ENCODE measurements around the gene UBD. TPM values are rescaled to one million over a fixed set of nuclear protein-coding genes. Genes with fewer than 3 reads are reported as not detected.

The UBD gene
- total RNA-seq, 1 donor from 2014 or later: 0.47 TPM

DNA sequence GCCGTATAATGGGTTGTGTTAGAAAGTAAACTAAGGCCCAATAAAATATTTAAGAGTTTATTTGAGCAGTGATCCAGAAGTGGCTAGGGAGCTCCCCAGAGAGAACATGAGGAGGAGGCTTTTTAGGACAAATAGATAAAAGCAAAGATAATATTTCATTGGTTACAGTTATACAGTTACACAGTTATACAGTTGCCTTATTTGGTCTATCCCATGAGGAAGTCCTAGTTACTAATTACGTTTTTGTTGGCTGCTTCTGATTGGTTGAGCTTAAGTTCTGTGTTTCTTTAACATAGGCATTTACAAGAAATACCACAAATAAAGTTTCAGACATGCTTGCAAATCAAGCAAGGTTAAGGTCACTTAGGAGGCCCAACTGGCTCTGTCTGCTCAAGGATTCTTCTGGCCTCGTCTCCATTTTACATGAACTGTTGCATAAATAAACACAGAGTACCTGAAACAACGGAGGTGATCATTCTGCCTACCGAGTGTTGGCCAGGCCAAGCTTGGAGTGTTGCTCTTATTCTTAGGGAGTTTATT lies 7.0 kb downstream of the UBD start:
- peaks cover 8% of the 10 kb centered on the region for H3K4me1 Mint-ChIP-seq
- peaks cover 100% of the 10 kb centered on the region for H3K27me3 Mint-ChIP-seq (ENCODE audit: low read depth)
- no peaks in the 10 kb centered on the region for H3K36me3 Mint-ChIP-seq
- no peak for DNase-seq (ENCODE audit: low spot score in 2 of 2, unreplicated experiment in 2 of 2)
- H3K9me3 Mint-ChIP-seq: no peaks in the 10 kb centered on the region
- TF ChIP-seq CTCF (IDR thresholded peaks at IDR 0.05; ENCODE audit: unreplicated experiment): no peak
- no peak overlapping the region for H3K4me3 Mint-ChIP-seq
- H3K27ac Mint-ChIP-seq: no peak overlapping the region

GRCh38 chr6:29547573-29547972 lies 12.0 kb downstream of the UBD start:
- H3K36me3 Mint-ChIP-seq: no peaks in the 10 kb centered on the region
- no peak overlapping the region for H3K27ac Mint-ChIP-seq
- DNase-seq (ENCODE audit: low spot score in 2 of 2, unreplicated experiment in 2 of 2): no peak
- peaks cover 3% of the 10 kb centered on the region for H3K9me3 Mint-ChIP-seq
- no peak for TF ChIP-seq CTCF (IDR thresholded peaks at IDR 0.05; ENCODE audit: unreplicated experiment)
- no peak overlapping the region for H3K4me3 Mint-ChIP-seq
- peaks cover 82% of the 10 kb centered on the region for H3K27me3 Mint-ChIP-seq (ENCODE audit: low read depth)
- H3K4me1 Mint-ChIP-seq: no peaks in the 10 kb centered on the region

DNA sequence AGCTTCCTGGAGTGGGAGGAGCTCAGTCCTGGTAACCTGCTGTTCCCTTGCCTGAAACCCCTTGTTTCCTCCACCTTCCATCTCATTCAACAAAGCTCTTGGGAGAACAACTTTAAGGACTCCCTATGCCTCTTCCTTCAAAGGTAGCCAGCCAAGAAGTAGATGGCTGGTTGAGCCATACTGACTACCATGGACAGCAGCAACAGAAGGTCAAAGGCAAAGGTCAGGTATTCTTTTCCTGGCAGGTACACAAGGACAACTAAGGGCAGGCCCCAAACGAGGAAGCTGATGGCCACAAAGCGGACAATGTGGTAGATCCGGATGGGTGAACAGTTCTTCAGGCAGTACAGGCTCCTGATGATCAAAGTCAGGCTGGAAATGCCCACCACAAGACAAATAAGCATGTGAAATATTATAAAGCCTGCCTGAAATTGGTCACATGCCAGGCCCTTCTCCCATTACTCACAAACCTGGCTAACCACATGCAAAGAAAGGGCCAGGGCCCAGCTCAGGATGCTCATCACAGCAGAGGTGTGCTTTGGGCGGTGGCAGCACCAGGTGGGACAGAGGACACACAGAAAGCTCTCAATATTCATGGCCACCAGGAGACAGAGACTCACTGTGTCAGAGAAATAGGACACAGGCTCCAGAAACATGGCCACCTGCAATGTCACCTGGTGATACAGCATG lies 21.7 kb downstream of the UBD start:
- Mint-ChIP-seq H3K4me1 (no peaks in the 10 kb centered on the region), H3K27me3 (ENCODE audit: low read depth) (peaks cover 47% of the 10 kb centered on the region), H3K36me3 (no peaks in the 10 kb centered on the region), H3K27ac (no peak overlapping the region), H3K4me3 (no peak overlapping the region), H3K9me3 (no peaks in the 10 kb centered on the region)
- no peak for DNase-seq (ENCODE audit: low spot score in 2 of 2, unreplicated experiment in 2 of 2)
- TF ChIP-seq CTCF (IDR thresholded peaks at IDR 0.05; ENCODE audit: unreplicated experiment): no peak

DNA sequence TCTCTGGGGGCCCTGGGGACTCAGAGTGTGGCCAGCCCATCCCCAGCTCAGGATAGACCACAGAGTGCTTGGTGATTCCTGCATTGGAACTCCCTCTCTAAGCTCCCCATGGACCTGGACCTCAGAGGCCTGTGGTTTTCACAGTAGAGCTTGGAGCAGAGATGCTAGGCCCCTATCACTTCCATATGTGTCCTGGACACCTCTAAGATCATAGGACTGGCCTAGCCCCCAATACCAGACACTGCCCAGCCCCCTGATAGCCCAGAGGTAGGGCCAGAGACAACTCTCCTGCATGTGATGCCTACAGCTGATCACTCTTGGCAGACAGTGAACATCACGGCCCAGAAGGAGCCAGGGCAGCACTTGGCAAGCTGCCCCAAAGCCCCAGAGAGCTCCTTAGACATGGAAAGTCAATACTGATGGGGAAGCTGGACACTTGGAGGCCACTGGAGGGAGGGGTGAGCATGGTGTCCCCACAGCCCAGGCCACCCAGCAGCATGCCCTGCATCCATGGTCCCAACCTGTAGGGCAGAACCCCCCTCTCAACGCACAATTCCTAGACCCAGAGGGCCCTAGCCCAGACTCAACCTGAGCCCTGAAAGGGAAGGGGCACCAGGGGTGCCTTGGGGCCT lies 27.1 kb downstream of the UBD start:
- H3K27ac Mint-ChIP-seq: no peak overlapping the region
- H3K4me3 Mint-ChIP-seq: no peak overlapping the region
- TF ChIP-seq CTCF (IDR thresholded peaks at IDR 0.05; ENCODE audit: unreplicated experiment): no peak
- H3K4me1 Mint-ChIP-seq: no peaks in the 10 kb centered on the region
- H3K27me3 Mint-ChIP-seq (ENCODE audit: low read depth): peaks cover 17% of the 10 kb centered on the region
- no peaks in the 10 kb centered on the region for H3K36me3 Mint-ChIP-seq
- DNase-seq (ENCODE audit: low spot score in 2 of 2, unreplicated experiment in 2 of 2): no peak
- no peaks in the 10 kb centered on the region for H3K9me3 Mint-ChIP-seq

DNA sequence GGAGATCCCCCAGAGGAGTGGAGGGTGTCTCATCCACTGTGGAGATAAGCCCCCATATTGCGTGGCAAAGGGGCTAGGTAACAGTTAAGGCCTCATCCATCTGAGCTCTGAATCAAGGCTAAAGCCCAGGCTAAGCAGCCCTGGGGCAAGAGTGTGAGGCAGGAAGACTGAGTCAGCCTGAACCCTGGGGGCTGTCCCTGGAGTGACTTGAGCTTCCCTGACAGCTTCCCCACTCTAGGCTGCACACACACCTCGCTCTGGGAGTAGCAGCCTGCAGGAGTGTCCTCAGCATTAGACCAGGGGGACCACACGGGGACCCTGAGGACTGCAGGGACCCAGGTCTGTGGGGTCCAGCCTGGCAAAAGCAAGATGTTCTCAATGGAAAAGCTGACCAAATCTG lies 27.9 kb downstream of the UBD start:
- Mint-ChIP-seq H3K4me3 (no peak overlapping the region), H3K27me3 (ENCODE audit: low read depth) (peaks cover 15% of the 10 kb centered on the region), H3K36me3 (no peaks in the 10 kb centered on the region), H3K9me3 (no peaks in the 10 kb centered on the region), H3K27ac (no peak overlapping the region), H3K4me1 (no peaks in the 10 kb centered on the region)
- no peak for TF ChIP-seq CTCF (IDR thresholded peaks at IDR 0.05; ENCODE audit: unreplicated experiment)
- DNase-seq (ENCODE audit: low spot score in 2 of 2, unreplicated experiment in 2 of 2): no peak
